ENCODE results near the gene BANP. TPM values are rescaled to one million over a fixed set of nuclear protein-coding genes. Genes with fewer than 3 reads are reported as not detected.
A peak's percentile ranks its signal among the peaks of the same experiment; 100 is the strongest.
"Not testable (repeated sequence)": the region's sequence is repeated elsewhere in the genome, so short reads cannot be mapped to it uniquely, and the experiment has no call there.

The BANP gene, protein sequence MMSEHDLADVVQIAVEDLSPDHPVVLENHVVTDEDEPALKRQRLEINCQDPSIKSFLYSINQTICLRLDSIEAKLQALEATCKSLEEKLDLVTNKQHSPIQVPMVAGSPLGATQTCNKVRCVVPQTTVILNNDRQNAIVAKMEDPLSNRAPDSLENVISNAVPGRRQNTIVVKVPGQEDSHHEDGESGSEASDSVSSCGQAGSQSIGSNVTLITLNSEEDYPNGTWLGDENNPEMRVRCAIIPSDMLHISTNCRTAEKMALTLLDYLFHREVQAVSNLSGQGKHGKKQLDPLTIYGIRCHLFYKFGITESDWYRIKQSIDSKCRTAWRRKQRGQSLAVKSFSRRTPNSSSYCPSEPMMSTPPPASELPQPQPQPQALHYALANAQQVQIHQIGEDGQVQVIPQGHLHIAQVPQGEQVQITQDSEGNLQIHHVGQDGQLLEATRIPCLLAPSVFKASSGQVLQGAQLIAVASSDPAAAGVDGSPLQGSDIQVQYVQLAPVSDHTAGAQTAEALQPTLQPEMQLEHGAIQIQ
- polyA plus RNA-seq (2013, experiment 1 of 2) = 22.7 TPM
- 22.7 TPM for polyA plus RNA-seq (2013, experiment 2 of 2)

GRCh38 chr16:87950765-87951551 lies at the start of gene BANP:
TSS of gene BANP (plus strand) at chr16:87951434. CDS start at chr16:87975116, 23,682 bp downstream.
- Histone ChIP-seq H3K4me3 (ENCODE audit: low read length in 2 of 2) (peak within 1 kb of the TSS; percentile 66 to 96), H3K27me3 (ENCODE audit: control insufficient read depth in 3 of 3, insufficient read depth in 3 of 3, low read depth in 1 of 3, low read length in 3 of 3) (no peaks in the 10 kb centered on the region), H3K36me3 (replicated peaks in 1 of 2; ENCODE audit: control insufficient read depth in 2 of 2, insufficient read depth in 2 of 2, low read length in 2 of 2) (peaks cover 3 to 31% of the 10 kb centered on the region in 2 donors), H2BK5ac (ENCODE audit: low read length) (peak within 1 kb of the TSS; percentile 71), H3K27ac (replicated peaks; ENCODE audit: low read length) (peak within 1 kb of the TSS; percentile 89), H3K4me1 (ENCODE audit: control insufficient read depth in 2 of 2, insufficient read depth in 1 of 2, low read depth in 1 of 2, low read length in 2 of 2) (peaks cover 7 to 9% of the 10 kb centered on the region in 2 donors), H3K9me3 (replicated peaks in 1 of 2; ENCODE audit: control insufficient read depth in 2 of 2, insufficient read depth in 1 of 2, low read depth in 1 of 2, low read length in 2 of 2) (no peaks in the 10 kb centered on the region), H2BK12ac (ENCODE audit: low read length) (no peak within 1 kb of the TSS), H3K14ac (ENCODE audit: low read length) (peak within 1 kb of the TSS; percentile 76), H2AK5ac (ENCODE audit: low read depth, low read length) (peak within 1 kb of the TSS; percentile 68), H2BK120ac (ENCODE audit: low read depth, low read length) (no peak within 1 kb of the TSS), H2BK15ac (ENCODE audit: low read length) (no peak within 1 kb of the TSS), H4K8ac (ENCODE audit: low read depth, low read length) (peak within 1 kb of the TSS; percentile 89), H2AFZ (ENCODE audit: low read length) (peak within 1 kb of the TSS; percentile 95), H3K4ac (ENCODE audit: low read length) (peak within 1 kb of the TSS; percentile 2), H3K23ac (ENCODE audit: low read depth, low read length, poor library complexity) (no peak within 1 kb of the TSS), H4K91ac (ENCODE audit: low read depth, low read length, poor library complexity) (no peak within 1 kb of the TSS), H3K9ac (ENCODE audit: low read depth, low read length, poor library complexity) (peak within 1 kb of the TSS; percentile 83), H3K4me2 (ENCODE audit: insufficient read depth, low read length, poor library complexity, severe bottlenecking) (peak within 1 kb of the TSS; percentile 94), H3K18ac (ENCODE audit: low read length) (peak within 1 kb of the TSS; percentile 94), H3K79me1 (ENCODE audit: low read depth, low read length) (peaks cover 12% of the 10 kb centered on the region)
- no CpG with 5 or more reads among the region's 73 CpGs for WGBS, 2 donors (ENCODE audit: extremely low coverage in 2 of 2, insufficient read length in 2 of 2, insufficient replicate concordance in 1 of 2)
- DNase-seq (ENCODE audit: low spot score) = peak; percentile 98

GRCh38 chr16:87904963-87905362 lies 46.3 kb upstream of the BANP start:
- H2BK5ac ChIP-seq (ENCODE audit: low read length); H3K27ac ChIP-seq (replicated peaks; ENCODE audit: low read length); H4K91ac ChIP-seq (ENCODE audit: low read depth, low read length, poor library complexity); H3K4me3 ChIP-seq (ENCODE audit: low read length in 2 of 2); H3K36me3 ChIP-seq (replicated peaks in 1 of 2; ENCODE audit: control insufficient read depth in 2 of 2, insufficient read depth in 2 of 2, low read length in 2 of 2); H2BK15ac ChIP-seq (ENCODE audit: low read length); H3K79me1 ChIP-seq (ENCODE audit: low read depth, low read length); H2AFZ ChIP-seq (ENCODE audit: low read length); H2BK120ac ChIP-seq (ENCODE audit: low read depth, low read length); H3K4me1 ChIP-seq (ENCODE audit: control insufficient read depth in 2 of 2, insufficient read depth in 1 of 2, low read depth in 1 of 2, low read length in 2 of 2); H3K4ac ChIP-seq (ENCODE audit: low read length); H2AK5ac ChIP-seq (ENCODE audit: low read depth, low read length); H4K8ac ChIP-seq (ENCODE audit: low read depth, low read length); H3K18ac ChIP-seq (ENCODE audit: low read length); H3K14ac ChIP-seq (ENCODE audit: low read length); H3K23ac ChIP-seq (ENCODE audit: low read depth, low read length, poor library complexity); H2BK12ac ChIP-seq (ENCODE audit: low read length); H3K9me3 ChIP-seq (replicated peaks in 1 of 2; ENCODE audit: control insufficient read depth in 2 of 2, insufficient read depth in 1 of 2, low read depth in 1 of 2, low read length in 2 of 2); H3K9ac ChIP-seq (ENCODE audit: low read depth, low read length, poor library complexity); H3K27me3 ChIP-seq (ENCODE audit: control insufficient read depth in 3 of 3, insufficient read depth in 3 of 3, low read depth in 1 of 3, low read length in 3 of 3); DNase-seq (ENCODE audit: low spot score); H3K4me2 ChIP-seq (ENCODE audit: insufficient read depth, low read length, poor library complexity, severe bottlenecking): not testable (repeated sequence)
- WGBS, 2 donors (ENCODE audit: extremely low coverage in 2 of 2, insufficient read length in 2 of 2, insufficient replicate concordance in 1 of 2) = no CpG with 5 or more reads among the region's 5 CpGs

GRCh38 chr16:87905521-87905920 lies 45.7 kb upstream of the BANP start:
- no CpG with 5 or more reads among the region's 7 CpGs for WGBS, 2 donors (ENCODE audit: extremely low coverage in 2 of 2, insufficient read length in 2 of 2, insufficient replicate concordance in 1 of 2)
- H3K4ac ChIP-seq (ENCODE audit: low read length); H2BK12ac ChIP-seq (ENCODE audit: low read length); H3K79me1 ChIP-seq (ENCODE audit: low read depth, low read length); H3K9ac ChIP-seq (ENCODE audit: low read depth, low read length, poor library complexity); H2BK120ac ChIP-seq (ENCODE audit: low read depth, low read length); H3K23ac ChIP-seq (ENCODE audit: low read depth, low read length, poor library complexity); H3K4me2 ChIP-seq (ENCODE audit: insufficient read depth, low read length, poor library complexity, severe bottlenecking); H3K36me3 ChIP-seq (replicated peaks in 1 of 2; ENCODE audit: control insufficient read depth in 2 of 2, insufficient read depth in 2 of 2, low read length in 2 of 2); H3K4me1 ChIP-seq (ENCODE audit: control insufficient read depth in 2 of 2, insufficient read depth in 1 of 2, low read depth in 1 of 2, low read length in 2 of 2); H3K14ac ChIP-seq (ENCODE audit: low read length); H3K18ac ChIP-seq (ENCODE audit: low read length); H2BK5ac ChIP-seq (ENCODE audit: low read length); H3K4me3 ChIP-seq (ENCODE audit: low read length in 2 of 2); DNase-seq (ENCODE audit: low spot score); H4K8ac ChIP-seq (ENCODE audit: low read depth, low read length); H3K27ac ChIP-seq (replicated peaks; ENCODE audit: low read length); H2BK15ac ChIP-seq (ENCODE audit: low read length); H2AK5ac ChIP-seq (ENCODE audit: low read depth, low read length); H2AFZ ChIP-seq (ENCODE audit: low read length); H3K27me3 ChIP-seq (ENCODE audit: control insufficient read depth in 3 of 3, insufficient read depth in 3 of 3, low read depth in 1 of 3, low read length in 3 of 3); H4K91ac ChIP-seq (ENCODE audit: low read depth, low read length, poor library complexity); H3K9me3 ChIP-seq (replicated peaks in 1 of 2; ENCODE audit: control insufficient read depth in 2 of 2, insufficient read depth in 1 of 2, low read depth in 1 of 2, low read length in 2 of 2): not testable (repeated sequence)

DNA sequence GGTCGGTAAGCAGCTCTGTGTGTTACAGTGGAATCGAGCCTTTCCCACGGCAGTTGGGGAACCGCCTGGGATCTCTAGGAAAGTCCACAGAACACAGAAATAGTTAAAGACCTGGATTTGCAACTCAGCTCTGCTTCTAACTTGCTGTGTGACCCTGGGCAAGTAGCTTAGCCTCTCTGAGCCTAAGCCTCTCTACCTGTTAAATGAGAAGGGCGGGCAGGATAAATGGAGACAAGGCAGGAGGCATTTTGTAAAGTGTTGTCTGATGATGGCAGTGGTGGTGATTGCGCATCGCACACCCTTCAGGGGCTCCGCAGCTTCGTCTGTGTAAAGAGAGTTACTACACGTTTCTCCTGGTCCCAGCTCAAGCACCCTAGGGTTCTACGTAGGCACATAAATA lies 43.1 kb upstream of the BANP start:
- not testable (repeated sequence) for H3K9me3 ChIP-seq (replicated peaks in 1 of 2; ENCODE audit: control insufficient read depth in 2 of 2, insufficient read depth in 1 of 2, low read depth in 1 of 2, low read length in 2 of 2); H3K4me3 ChIP-seq (ENCODE audit: low read length in 2 of 2); H2BK12ac ChIP-seq (ENCODE audit: low read length); H3K4ac ChIP-seq (ENCODE audit: low read length); H3K27ac ChIP-seq (replicated peaks; ENCODE audit: low read length); H3K27me3 ChIP-seq (ENCODE audit: control insufficient read depth in 3 of 3, insufficient read depth in 3 of 3, low read depth in 1 of 3, low read length in 3 of 3); H2AFZ ChIP-seq (ENCODE audit: low read length); H4K91ac ChIP-seq (ENCODE audit: low read depth, low read length, poor library complexity); H4K8ac ChIP-seq (ENCODE audit: low read depth, low read length); H3K18ac ChIP-seq (ENCODE audit: low read length); H3K36me3 ChIP-seq (replicated peaks in 1 of 2; ENCODE audit: control insufficient read depth in 2 of 2, insufficient read depth in 2 of 2, low read length in 2 of 2); DNase-seq (ENCODE audit: low spot score); H3K4me1 ChIP-seq (ENCODE audit: control insufficient read depth in 2 of 2, insufficient read depth in 1 of 2, low read depth in 1 of 2, low read length in 2 of 2); H3K9ac ChIP-seq (ENCODE audit: low read depth, low read length, poor library complexity); H3K4me2 ChIP-seq (ENCODE audit: insufficient read depth, low read length, poor library complexity, severe bottlenecking); H2BK15ac ChIP-seq (ENCODE audit: low read length); H2BK5ac ChIP-seq (ENCODE audit: low read length); H3K14ac ChIP-seq (ENCODE audit: low read length); H2BK120ac ChIP-seq (ENCODE audit: low read depth, low read length); H3K79me1 ChIP-seq (ENCODE audit: low read depth, low read length)
- Histone ChIP-seq H2AK5ac (ENCODE audit: low read depth, low read length) (peak overlapping the region; percentile 21), H3K23ac (ENCODE audit: low read depth, low read length, poor library complexity) (peak overlapping the region; percentile 65)
- WGBS, 2 donors (ENCODE audit: extremely low coverage in 2 of 2, insufficient read length in 2 of 2, insufficient replicate concordance in 1 of 2) = no CpG with 5 or more reads among the region's 11 CpGs

All from neuronal stem cell (in vitro differentiated cells).